ENCODE measurements around the gene FOXA3.

DNA sequence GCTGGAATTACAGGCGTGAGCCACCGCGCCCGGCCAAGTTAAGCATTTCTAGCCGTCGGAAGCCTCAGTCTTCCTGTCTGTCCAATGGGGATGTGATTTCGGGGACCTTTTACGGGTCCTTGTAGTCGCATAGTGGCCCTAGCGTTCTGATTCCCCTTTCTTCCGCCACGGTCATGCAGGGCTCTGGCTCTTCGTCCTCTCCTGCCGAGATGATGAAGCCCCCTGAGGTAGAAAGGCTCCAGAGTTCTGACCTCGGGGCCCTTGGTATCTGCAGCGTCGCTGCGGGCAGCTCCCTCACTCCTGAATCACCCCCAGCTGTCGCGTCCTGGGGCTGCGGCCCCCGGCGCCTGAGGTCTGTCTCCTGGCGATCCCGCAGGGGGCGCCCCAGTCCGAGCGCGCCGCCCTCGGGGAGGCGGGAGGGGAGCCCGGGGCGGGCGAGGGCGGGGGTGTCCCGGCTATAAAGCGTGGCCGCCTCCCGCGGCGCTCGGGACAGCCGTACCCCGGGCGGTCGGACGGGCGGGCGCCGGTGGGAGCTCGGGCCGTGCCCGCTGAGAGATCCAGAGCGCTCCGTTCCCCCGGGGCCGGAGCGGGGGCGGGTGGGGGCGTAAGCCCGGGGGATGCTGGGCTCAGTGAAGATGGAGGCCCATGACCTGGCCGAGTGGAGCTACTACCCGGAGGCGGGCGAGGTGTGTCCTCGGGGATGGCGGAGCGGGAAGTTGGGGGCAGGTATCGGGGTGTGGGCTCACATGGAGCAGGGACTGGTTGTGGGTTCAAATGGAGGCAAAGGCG is at the start of gene FOXA3:
- TF ChIP-seq, protein P1, sequence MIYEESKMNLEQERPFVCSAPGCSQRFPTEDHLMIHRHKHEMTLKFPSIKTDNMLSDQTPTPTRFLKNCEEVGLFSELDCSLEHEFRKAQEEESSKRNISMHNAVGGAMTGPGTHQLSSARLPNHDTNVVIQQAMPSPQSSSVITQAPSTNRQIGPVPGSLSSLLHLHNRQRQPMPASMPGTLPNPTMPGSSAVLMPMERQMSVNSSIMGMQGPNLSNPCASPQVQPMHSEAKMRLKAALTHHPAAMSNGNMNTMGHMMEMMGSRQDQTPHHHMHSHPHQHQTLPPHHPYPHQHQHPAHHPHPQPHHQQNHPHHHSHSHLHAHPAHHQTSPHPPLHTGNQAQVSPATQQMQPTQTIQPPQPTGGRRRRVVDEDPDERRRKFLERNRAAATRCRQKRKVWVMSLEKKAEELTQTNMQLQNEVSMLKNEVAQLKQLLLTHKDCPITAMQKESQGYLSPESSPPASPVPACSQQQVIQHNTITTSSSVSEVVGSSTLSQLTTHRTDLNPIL (CRISPR knock-in tag; IDR thresholded peaks at IDR 0.05; ENCODE audit: low read depth): no peak
- TF ChIP-seq RARB (CRISPR knock-in tag; IDR thresholded peaks at IDR 0.05) (no peak), ZFP3 (CRISPR knock-in tag; IDR thresholded peaks at IDR 0.05) (no peak), GLIS3 (CRISPR knock-in tag; IDR thresholded peaks at IDR 0.05) (no peak), BACH2 (CRISPR knock-in tag; IDR thresholded peaks at IDR 0.05; ENCODE audit: borderline replicate concordance) (no peak), PPARA (CRISPR knock-in tag; IDR thresholded peaks at IDR 0.05; ENCODE audit: borderline replicate concordance) (no peak), TCF4 (CRISPR knock-in tag; IDR thresholded peaks at IDR 0.05; ENCODE audit: borderline replicate concordance) (no peak), CSDC2 (CRISPR knock-in tag; IDR thresholded peaks at IDR 0.05) (no peak)
- TF ChIP-seq, protein P2, sequence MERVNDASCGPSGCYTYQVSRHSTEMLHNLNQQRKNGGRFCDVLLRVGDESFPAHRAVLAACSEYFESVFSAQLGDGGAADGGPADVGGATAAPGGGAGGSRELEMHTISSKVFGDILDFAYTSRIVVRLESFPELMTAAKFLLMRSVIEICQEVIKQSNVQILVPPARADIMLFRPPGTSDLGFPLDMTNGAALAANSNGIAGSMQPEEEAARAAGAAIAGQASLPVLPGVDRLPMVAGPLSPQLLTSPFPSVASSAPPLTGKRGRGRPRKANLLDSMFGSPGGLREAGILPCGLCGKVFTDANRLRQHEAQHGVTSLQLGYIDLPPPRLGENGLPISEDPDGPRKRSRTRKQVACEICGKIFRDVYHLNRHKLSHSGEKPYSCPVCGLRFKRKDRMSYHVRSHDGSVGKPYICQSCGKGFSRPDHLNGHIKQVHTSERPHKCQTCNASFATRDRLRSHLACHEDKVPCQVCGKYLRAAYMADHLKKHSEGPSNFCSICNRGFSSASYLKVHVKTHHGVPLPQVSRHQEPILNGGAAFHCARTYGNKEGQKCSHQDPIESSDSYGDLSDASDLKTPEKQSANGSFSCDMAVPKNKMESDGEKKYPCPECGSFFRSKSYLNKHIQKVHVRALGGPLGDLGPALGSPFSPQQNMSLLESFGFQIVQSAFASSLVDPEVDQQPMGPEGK (CRISPR knock-in tag; IDR thresholded peaks at IDR 0.05; ENCODE audit: borderline replicate concordance): no peak
- TF ChIP-seq, protein P3, sequence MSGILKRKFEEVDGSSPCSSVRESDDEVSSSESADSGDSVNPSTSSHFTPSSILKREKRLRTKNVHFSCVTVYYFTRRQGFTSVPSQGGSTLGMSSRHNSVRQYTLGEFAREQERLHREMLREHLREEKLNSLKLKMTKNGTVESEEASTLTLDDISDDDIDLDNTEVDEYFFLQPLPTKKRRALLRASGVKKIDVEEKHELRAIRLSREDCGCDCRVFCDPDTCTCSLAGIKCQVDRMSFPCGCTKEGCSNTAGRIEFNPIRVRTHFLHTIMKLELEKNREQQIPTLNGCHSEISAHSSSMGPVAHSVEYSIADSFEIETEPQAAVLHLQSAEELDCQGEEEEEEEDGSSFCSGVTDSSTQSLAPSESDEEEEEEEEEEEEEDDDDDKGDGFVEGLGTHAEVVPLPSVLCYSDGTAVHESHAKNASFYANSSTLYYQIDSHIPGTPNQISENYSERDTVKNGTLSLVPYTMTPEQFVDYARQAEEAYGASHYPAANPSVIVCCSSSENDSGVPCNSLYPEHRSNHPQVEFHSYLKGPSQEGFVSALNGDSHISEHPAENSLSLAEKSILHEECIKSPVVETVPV (CRISPR knock-in tag; IDR thresholded peaks at IDR 0.05): no peak
